ENCODE data around the gene PFDN2.

The PFDN2 gene

GRCh38 chr1:161082996-161083747, 34.7 kb downstream of the PFDN2 start (continued):
- TF ChIP-seq WT1 (tag by site-specific recombination; IDR thresholded peaks at IDR 0.05) (no peak), SP3 (tag by site-specific recombination; IDR thresholded peaks at IDR 0.05) (peak; percentile 55), ZNF26 (tag by site-specific recombination; IDR thresholded peaks at IDR 0.05) (no peak), ZNF501 (tag by site-specific recombination; IDR thresholded peaks at IDR 0.05) (no peak), ZBTB11 (tag by site-specific recombination; conservative IDR thresholded peaks at IDR 0.05; ENCODE audit: low read depth) (no peak), ZNF366 (tag by site-specific recombination; conservative IDR thresholded peaks at IDR 0.05) (peak; percentile 79), KLF10 (tag by site-specific recombination; IDR thresholded peaks at IDR 0.05) (no peak), AEBP2 (tag by site-specific recombination; IDR thresholded peaks at IDR 0.05; ENCODE audit: borderline replicate concordance) (no peak), ZNF510 (tag by site-specific recombination; IDR thresholded peaks at IDR 0.05; ENCODE audit: insufficient replicate concordance) (no peak), ZNF433 (tag by site-specific recombination; IDR thresholded peaks at IDR 0.05; ENCODE audit: low read depth) (no peak), OVOL3 (tag by site-specific recombination; IDR thresholded peaks at IDR 0.05) (no peak), ZNF549 (tag by site-specific recombination; IDR thresholded peaks at IDR 0.05) (no peak), ZNF548 (tag by site-specific recombination; IDR thresholded peaks at IDR 0.05) (no peak), PATZ1 (tag by site-specific recombination; IDR thresholded peaks at IDR 0.05) (peak; percentile 44), ZNF837 (tag by site-specific recombination; IDR thresholded peaks at IDR 0.05) (no peak), IKZF3 (tag by site-specific recombination; IDR thresholded peaks at IDR 0.05) (no peak), HOXA7 (CRISPR knock-in tag; IDR thresholded peaks at IDR 0.05; ENCODE audit: borderline replicate concordance) (no peak), ATF2 (tag by site-specific recombination; IDR thresholded peaks at IDR 0.05; ENCODE audit: low read depth) (peak; percentile 97), RBAK (tag by site-specific recombination; IDR thresholded peaks at IDR 0.05) (no peak), ZNF335 (tag by site-specific recombination; conservative IDR thresholded peaks at IDR 0.05) (peak; percentile 90), ZEB2 (tag by site-specific recombination; IDR thresholded peaks at IDR 0.05) (peak; percentile 22; the same call in 1 of the 2 replicates), ZNF561 (tag by site-specific recombination; IDR thresholded peaks at IDR 0.05; ENCODE audit: borderline replicate concordance) (no peak)
- TF ChIP-seq, protein P1, sequence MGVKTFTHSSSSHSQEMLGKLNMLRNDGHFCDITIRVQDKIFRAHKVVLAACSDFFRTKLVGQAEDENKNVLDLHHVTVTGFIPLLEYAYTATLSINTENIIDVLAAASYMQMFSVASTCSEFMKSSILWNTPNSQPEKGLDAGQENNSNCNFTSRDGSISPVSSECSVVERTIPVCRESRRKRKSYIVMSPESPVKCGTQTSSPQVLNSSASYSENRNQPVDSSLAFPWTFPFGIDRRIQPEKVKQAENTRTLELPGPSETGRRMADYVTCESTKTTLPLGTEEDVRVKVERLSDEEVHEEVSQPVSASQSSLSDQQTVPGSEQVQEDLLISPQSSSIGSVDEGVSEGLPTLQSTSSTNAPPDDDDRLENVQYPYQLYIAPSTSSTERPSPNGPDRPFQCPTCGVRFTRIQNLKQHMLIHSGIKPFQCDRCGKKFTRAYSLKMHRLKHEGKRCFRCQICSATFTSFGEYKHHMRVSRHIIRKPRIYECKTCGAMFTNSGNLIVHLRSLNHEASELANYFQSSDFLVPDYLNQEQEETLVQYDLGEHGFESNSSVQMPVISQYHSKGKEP (tag by site-specific recombination; IDR thresholded peaks at IDR 0.05) = no peak

Data from HEK293 (cell line).